Activated CD8-positive, alpha-beta memory T cell treated with anti-CD3 and anti-CD28 coated beads, Interleukin-2, amount 50 U/mL, for 48 hours (primary cell): ENCODE data around the gene AIMP1.
"Not testable (repeated sequence)": the region's sequence is repeated elsewhere in the genome, so short reads cannot be mapped to it uniquely, and the experiment has no call there.

ENCODE experiments used
- DNase-seq: peaks from one replicate; pipeline ENCODE4 v3.0.0-alpha.2; 2020

The AIMP1 gene

GRCh38 chr4:106353786-106354185 is 37.4 kb downstream of the AIMP1 start:
- DNase-seq: no peak

DNA sequence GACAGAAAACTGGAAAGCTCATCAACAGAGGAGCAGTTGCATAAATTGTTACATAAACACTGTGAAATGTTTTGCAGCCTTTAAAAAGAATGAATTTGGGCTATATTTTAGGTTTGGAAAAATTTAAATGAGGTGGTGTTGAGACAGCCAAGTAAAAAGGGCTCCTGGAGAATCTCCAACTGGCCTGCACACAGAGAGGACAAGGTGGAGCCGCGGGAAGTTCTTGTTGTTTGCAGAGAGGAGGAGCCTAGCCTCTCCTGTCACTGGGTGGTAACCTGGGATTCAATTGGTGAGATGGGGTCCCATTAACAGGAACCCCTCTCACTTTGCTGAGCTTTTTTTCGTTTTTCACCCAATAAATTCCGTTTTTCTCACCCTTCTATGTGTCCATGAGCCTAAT is 38.8 kb downstream of the AIMP1 start:
- no peak for DNase-seq

GRCh38 chr4:106358899-106359298 is 42.5 kb downstream of the AIMP1 start:
- DNase-seq: no peak

- DNase-seq: no peak
Measured at GRCh38 chr4:106362086-106362825, 45.9 kb downstream of the AIMP1 start.

- DNase-seq: no peak
Measured at GRCh38 chr4:106364282-106364681, 47.9 kb downstream of the AIMP1 start.

DNA sequence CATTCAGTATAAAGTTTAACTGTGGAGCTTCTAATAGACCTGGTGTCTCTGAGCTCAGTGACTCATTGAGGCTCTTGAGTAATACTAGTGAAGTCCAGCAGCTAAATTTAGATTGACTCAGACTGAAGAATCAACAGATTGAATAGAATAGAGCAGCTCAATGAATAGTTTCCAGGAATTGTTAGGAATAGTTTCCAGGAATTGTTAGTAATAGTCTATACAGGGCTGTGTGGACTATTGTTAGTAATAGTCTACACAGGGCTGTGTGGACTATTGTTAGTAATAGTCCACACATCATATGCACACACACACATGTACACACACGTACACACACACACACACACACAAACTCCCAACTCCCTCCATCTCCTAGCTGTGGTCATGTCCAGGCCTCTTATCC is 49.3 kb downstream of the AIMP1 start:
- DNase-seq: no peak

GRCh38 chr4:106366026-106366425 is 49.7 kb downstream of the AIMP1 start:
- no peak for DNase-seq

DNA sequence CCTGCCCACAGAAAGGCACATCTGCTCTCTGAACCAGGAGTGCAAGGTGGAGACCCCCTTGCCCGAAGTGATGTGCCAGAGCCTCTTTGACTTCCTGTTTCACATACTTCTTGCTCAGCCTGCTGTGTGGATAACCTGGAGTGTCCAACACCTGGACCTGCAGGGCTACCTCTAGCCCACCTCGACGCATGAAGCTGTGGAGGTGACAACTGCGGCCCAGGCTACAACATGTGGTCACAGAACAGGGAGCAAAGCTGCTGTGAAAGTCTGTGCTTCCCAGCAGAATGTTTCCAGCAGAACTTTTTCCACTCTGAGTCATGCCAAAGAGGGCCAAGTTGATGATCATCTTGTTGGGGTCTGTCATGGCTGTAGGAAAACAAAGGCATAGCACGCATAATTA is 50.7 kb downstream of the AIMP1 start:
- no peak for DNase-seq

GRCh38 chr4:106368678-106369077 is 52.3 kb downstream of the AIMP1 start, which contains the start of gene GIMD1:
Gene GIMD1, minus strand, starts transcription at chr4:106368778. Its CDS starts 1,343 bp downstream, at chr4:106367435.
- DNase-seq: no peak

DNA sequence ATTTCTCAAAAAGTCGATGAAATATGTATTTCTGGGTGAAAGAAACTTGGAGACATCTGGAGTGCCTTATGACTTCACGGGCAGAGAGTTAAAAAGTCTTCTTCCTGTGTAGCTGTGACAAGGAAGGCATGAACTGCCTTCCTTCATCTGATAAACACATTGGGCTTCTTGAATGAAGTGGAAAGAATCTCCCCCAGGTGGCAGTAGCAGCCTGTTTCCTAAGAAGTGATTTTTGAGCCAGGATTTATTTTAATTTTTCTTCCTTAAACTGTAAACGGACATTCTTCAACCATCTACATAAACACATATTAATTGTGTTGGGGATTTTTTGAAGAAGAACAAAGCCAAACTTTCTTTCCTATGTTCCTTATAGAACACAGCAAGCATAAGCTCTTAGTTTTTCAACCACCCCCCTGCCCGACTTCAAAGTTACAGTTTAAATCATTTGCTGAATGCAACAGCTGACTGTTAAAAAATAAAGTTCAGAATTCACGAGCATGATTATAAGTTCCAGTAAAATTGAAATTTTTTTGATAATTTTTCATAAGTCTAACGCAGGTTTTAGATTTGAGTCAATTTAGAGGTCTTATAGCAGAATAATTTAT is 53.2 kb downstream of the AIMP1 start:
- no peak for DNase-seq

DNA sequence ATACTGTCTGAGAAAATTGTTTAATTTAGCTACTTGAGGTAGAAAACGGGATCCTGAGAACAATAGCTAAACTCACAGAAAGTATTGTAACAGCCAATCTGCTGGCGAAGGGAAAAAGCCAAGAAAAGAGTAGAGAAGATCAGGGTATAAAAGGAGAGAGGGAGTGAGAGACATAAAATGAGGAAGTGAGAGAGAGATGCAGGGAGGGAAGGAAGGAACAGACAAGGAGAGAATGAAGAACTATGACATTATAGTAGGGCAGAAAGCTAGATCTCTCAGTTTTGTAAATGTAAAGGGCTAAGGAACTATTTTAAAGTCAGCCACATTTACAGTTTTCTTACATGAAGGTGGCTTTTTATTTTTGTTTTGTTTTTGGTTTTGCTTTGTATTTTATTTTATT is 53.9 kb downstream of the AIMP1 start:
- no peak for DNase-seq

DNA sequence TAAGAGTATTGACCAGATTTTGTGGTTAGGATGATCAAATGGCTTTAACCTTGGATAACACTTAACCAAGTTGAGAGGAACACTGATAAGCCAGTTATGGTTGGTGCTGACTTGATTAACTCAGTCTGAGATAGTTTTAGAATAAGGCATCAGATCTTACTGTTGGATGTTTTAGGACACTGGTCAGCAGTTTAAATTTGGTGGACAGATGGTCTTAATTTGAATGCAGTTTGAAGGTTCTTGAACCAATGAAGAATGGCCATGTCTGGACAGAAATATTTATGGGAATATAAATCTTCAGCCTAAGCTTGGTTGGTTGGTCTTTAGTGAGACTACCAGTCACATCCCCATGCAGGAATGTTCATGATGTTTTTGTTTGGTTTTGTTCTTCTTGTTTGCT is 54.8 kb downstream of the AIMP1 start:
- no peak for DNase-seq

- DNase-seq: no peak
Measured at GRCh38 chr4:106373026-106373425, 56.7 kb downstream of the AIMP1 start.

GRCh38 chr4:106380179-106380578 is 63.8 kb downstream of the AIMP1 start:
- DNase-seq: no peak

DNA sequence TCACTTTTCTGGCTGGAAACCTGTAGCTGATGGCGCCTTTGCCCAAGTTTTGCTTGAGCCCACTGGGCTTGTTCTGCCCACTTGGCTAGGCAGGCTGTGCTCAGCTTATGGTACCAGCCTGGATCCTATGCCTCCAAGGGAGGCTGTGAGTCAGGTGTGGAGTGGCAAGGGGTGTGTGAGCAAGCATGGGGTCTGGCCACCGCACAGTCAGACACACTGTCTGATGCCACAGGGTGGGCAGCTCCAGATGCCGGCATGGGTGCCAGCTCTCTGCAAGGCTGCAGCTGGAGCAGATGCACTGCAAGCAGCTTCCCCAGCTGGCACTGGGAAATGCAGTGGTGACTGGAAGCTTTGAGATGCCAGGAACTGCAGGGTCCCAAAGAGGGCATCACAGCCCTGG is 68.5 kb downstream of the AIMP1 start:
- DNase-seq: no peak

GRCh38 chr4:106385853-106386393 is 69.6 kb downstream of the AIMP1 start:
- DNase-seq: no peak

GRCh38 chr4:106395582-106395981 is 79.2 kb downstream of the AIMP1 start:
- DNase-seq: no peak

DNA sequence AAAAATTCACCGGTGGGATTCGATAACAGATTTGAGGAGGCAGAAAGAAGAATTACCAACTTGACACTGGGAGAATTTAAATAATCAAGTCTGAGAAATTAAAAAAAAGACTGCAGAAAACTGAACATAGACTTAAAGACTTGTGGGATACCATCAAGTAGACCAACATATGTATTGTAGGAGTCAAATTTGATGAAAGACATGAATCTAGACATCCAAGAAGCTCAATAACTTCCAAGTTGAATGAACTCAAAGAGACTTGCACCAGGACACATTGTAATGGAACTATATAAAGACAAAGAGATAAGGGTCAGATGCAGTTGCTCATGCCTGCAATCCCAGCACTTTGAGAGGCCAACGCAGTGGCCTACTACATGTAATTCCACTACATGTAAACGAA is 82.5 kb downstream of the AIMP1 start:
- not testable (repeated sequence) for DNase-seq
